WERI-Rb-1 (cell line): ENCODE measurements around the gene TBCD.

ENCODE experiments used
- DNase-seq: peaks from one replicate; pipeline ENCODE4 v3.0.0-alpha.2; 2020
- H3K27ac ChIP-seq: fragments of 250-450 bp; sonication (Bioruptor Pico); 2 replicates; pipeline ENCODE4 v1.5.1; 2020; ENCODE audit warnings: mild to moderate bottlenecking, moderate library complexity
- H3K27me3 ChIP-seq: fragments of 250-450 bp; sonication (Bioruptor Pico); 2 replicates; pipeline ENCODE4 v1.5.1; 2021; ENCODE audit warnings: mild to moderate bottlenecking, low read depth, moderate library complexity; ENCODE audit not compliant: insufficient read depth, severe bottlenecking
- H3K36me3 ChIP-seq: fragments of 250-450 bp; sonication (Bioruptor Pico); 2 replicates; pipeline ENCODE4 v1.5.1; 2020; ENCODE audit warnings: mild to moderate bottlenecking, moderate library complexity
- H3K4me3 ChIP-seq: 2 replicates; pipeline ENCODE4 v1.5.1; 2011; ENCODE audit warnings: low read depth, mild to moderate bottlenecking, control low read depth, low read length
- H3K9me3 ChIP-seq: fragments of 250-450 bp; sonication (Bioruptor Pico); 2 replicates; pipeline ENCODE4 v1.5.1; 2021; ENCODE audit warnings: mild to moderate bottlenecking, moderate library complexity; ENCODE audit not compliant: severe bottlenecking
- CTCF ChIP-seq: IDR thresholded peaks from 2 replicates; pipeline ENCODE4 v1.5.1; 2011; ENCODE audit warnings: low read depth, mild to moderate bottlenecking, control low read depth, inconsistent platforms, low read length

Gene TBCD

GRCh38 chr17:82870541-82870940, 118.7 kb downstream of the TBCD start:
- TF ChIP-seq CTCF: no peak
- H3K27me3 ChIP-seq: no peaks in the 10 kb centered on the region
- DNase-seq: no peak
- H3K4me3 ChIP-seq: no peak overlapping the region
- no peak overlapping the region for H3K27ac ChIP-seq
- peaks cover 73% of the 10 kb centered on the region for H3K36me3 ChIP-seq
- no peaks in the 10 kb centered on the region for H3K9me3 ChIP-seq

GRCh38 chr17:82871056-82871775, 119.4 kb downstream of the TBCD start:
- Histone ChIP-seq H3K36me3 (peaks cover 74% of the 10 kb centered on the region), H3K4me3 (no peak overlapping the region), H3K27ac (no peak overlapping the region), H3K27me3 (no peaks in the 10 kb centered on the region), H3K9me3 (no peaks in the 10 kb centered on the region)
- 0 out of 2 replicates have a peak, but pooled peaks have one; percentile 21 for TF ChIP-seq CTCF
- DNase-seq: no peak

- DNase-seq: no peak
- H3K27ac ChIP-seq: no peak overlapping the region
- H3K36me3 ChIP-seq: peaks cover 72% of the 10 kb centered on the region
- H3K4me3 ChIP-seq: no peak overlapping the region
- H3K9me3 ChIP-seq: no peaks in the 10 kb centered on the region
- TF ChIP-seq CTCF: no peak
- H3K27me3 ChIP-seq: no peaks in the 10 kb centered on the region
Observed at GRCh38 chr17:82871776-82872561, 120.1 kb downstream of the TBCD start.

- H3K36me3 ChIP-seq: peaks cover 72% of the 10 kb centered on the region
- H3K9me3 ChIP-seq: no peaks in the 10 kb centered on the region
- H3K4me3 ChIP-seq: no peak overlapping the region
Observed at GRCh38 chr17:82872591-82873520, 121.0 kb downstream of the TBCD start.

More at GRCh38 chr17:82872591-82873520, 121.0 kb downstream of the TBCD start:
- H3K27me3 ChIP-seq: no peaks in the 10 kb centered on the region
- no peak for DNase-seq
- TF ChIP-seq CTCF: no peak
- H3K27ac ChIP-seq: no peak overlapping the region
